B cell (primary cell): ENCODE results near the gene LDLRAD3. TPM values are rescaled to one million over a fixed set of nuclear protein-coding genes. Genes with fewer than 3 reads are reported as not detected.

ENCODE experiments used
- ATAC-seq: fragments of 200-7000 bp; cut with Tn5 transposase; one replicate; pipeline ENCODE4 v1.10.0; 2021; ENCODE audit warnings: low read depth, mild to moderate bottlenecking, moderate number of reproducible peaks, moderate library complexity
- CTCF ChIA-PET: fragments of 350-600 bp; sonication (Branson Sonifier 250); formaldehyde crosslinking; loops from one replicate; lab custom pipeline; 2021; ENCODE audit warnings: antibody characterized with exemption, inconsistent platforms; lab: Charles Lee
- POLR2A ChIA-PET: fragments of 350-600 bp; sonication (Branson Sonifier 250); formaldehyde crosslinking; loops from one replicate; lab custom pipeline; 2021; ENCODE audit warnings: antibody characterized with exemption; lab: Charles Lee
- DNase-seq: peaks from one replicate; pipeline ENCODE4 v3.0.0; 2013
- H2AFZ ChIP-seq: 2 replicates; pipeline ENCODE4 v1.6.1; 2012; ENCODE audit warnings: mild to moderate bottlenecking, low read depth, low read length; ENCODE audit not compliant: insufficient read depth, poor library complexity, severe bottlenecking
- H3K27ac ChIP-seq, 2 donors: 1 replicate in 1 of 2; 2 replicates in 1 of 2; pipeline ENCODE4 v1.5.1; 2012 to 2013; ENCODE audit warnings: low read length in 2 of 2, mild to moderate bottlenecking in 2 of 2, moderate library complexity in 1 of 2
- H3K27me3 ChIP-seq, 4 experiments: fragments of 200-600 bp in 1 of 4; sonication (generic) in 1 of 4; replicated peaks in 1 of 4; 1 replicate in 2 of 4; 2 replicates in 2 of 4; pipeline versions ENCODE4 v1.6.1 to v1.7.0; 2013 to 2016; ENCODE audit warnings: low read length in 3 of 4, mild to moderate bottlenecking in 2 of 4, mixed read lengths in 1 of 4, moderate library complexity in 1 of 4; ENCODE audit not compliant: insufficient read depth in 4 of 4, control insufficient read depth in 3 of 4; ENCODE audit errors: control extremely low read depth in 1 of 4
- H3K36me3 ChIP-seq, 2 experiments: replicated peaks in 1 of 2; 1 replicate in 1 of 2; 2 replicates in 1 of 2; pipeline versions ENCODE4 v1.6.1 to v1.7.1; 2013; ENCODE audit warnings: low read length in 1 of 2; ENCODE audit not compliant: insufficient read depth in 2 of 2, control insufficient read depth in 1 of 2; ENCODE audit errors: control extremely low read depth in 1 of 2, extremely low read depth in 1 of 2
- H3K4me1 ChIP-seq, 2 donors: fragments of 200-600 bp in 1 of 2; sonication (generic) in 1 of 2; 1 replicate in 1 of 2; 2 replicates in 1 of 2; pipeline versions ENCODE4 v1.5.1 to v1.6.1; 2013 to 2017; ENCODE audit warnings: low read length in 2 of 2; ENCODE audit not compliant: control insufficient read depth in 2 of 2, insufficient read depth in 2 of 2
- H3K4me2 ChIP-seq: replicated peaks from 2 replicates; pipeline ENCODE3; 2012; ENCODE audit warnings: mild to moderate bottlenecking, low read depth, low read length; ENCODE audit not compliant: poor library complexity, severe bottlenecking
- H3K4me3 ChIP-seq, 5 experiments: fragments of 200-600 bp in 1 of 5; sonication (generic) in 1 of 5; 1 replicate in 3 of 5; 2 replicates in 2 of 5; pipeline versions ENCODE4 v1.5.1 to v1.7.0; 2011 to 2016; ENCODE audit warnings: low read length in 4 of 5, mild to moderate bottlenecking in 4 of 5, low read depth in 2 of 5, control low read depth in 1 of 5, moderate library complexity in 1 of 5; ENCODE audit not compliant: insufficient read depth in 1 of 5; ENCODE audit errors: control extremely low read depth in 1 of 5, extremely low read depth in 1 of 5
- H3K79me2 ChIP-seq: fragments of 200-600 bp; sonication (generic); one replicate; pipeline ENCODE4 v1.6.0; 2016; ENCODE audit warnings: low read length; ENCODE audit not compliant: control insufficient read depth, insufficient read depth
- H3K9ac ChIP-seq: fragments of 200-600 bp; sonication (generic); 2 replicates; pipeline ENCODE4 v1.6.1; 2017; ENCODE audit warnings: mild to moderate bottlenecking, low read length, moderate library complexity
- H3K9me3 ChIP-seq, 3 donors: one replicate each; pipeline versions ENCODE4 v1.6.1 to v1.7.1; 2013; ENCODE audit warnings: low read length in 2 of 3; ENCODE audit not compliant: control insufficient read depth in 2 of 3, insufficient read depth in 1 of 3; ENCODE audit errors: control extremely low read depth in 1 of 3
- H4K20me1 ChIP-seq: 2 replicates; pipeline ENCODE4 v1.6.0; 2012; ENCODE audit warnings: mild to moderate bottlenecking, low read length; ENCODE audit not compliant: insufficient read depth, control insufficient read depth, poor library complexity, severe bottlenecking
- H3K27ac Mint-ChIP-seq: one replicate; pipeline ENCODE4 v1.8.0; 2021; ENCODE audit warnings: mixed read lengths
- H3K27me3 Mint-ChIP-seq: one replicate; pipeline ENCODE4 v1.8.0; 2021; ENCODE audit warnings: mixed read lengths
- H3K4me1 Mint-ChIP-seq: one replicate; pipeline ENCODE4 v1.8.0; 2021; ENCODE audit warnings: mixed read lengths
- H3K4me3 Mint-ChIP-seq: one replicate; pipeline ENCODE4 v1.8.0; 2021; ENCODE audit warnings: mixed read lengths
- H3K9me3 Mint-ChIP-seq: one replicate; pipeline ENCODE4 v1.8.0; 2022; ENCODE audit warnings: mixed read lengths; ENCODE audit not compliant: insufficient read depth
- EZH2 ChIP-seq: IDR thresholded peaks from 2 replicates; pipeline ENCODE4 v1.6.1; 2012; ENCODE audit warnings: borderline replicate concordance, low read depth, mild to moderate bottlenecking, moderate library complexity, low read length; ENCODE audit not compliant: insufficient read depth, poor library complexity, severe bottlenecking
- WGBS: methylation state at CpG from one replicate; pipeline ENCODE4 v1.1.5; 2013; ENCODE audit warnings: missing lambda C conversion rate; ENCODE audit not compliant: insufficient coverage; 5-methylcytosine and 5-hydroxymethylcytosine counted together
- intact Hi-C: fragments of 100-400 bp; cut with micrococcal nuclease; formaldehyde crosslinking; loops from one replicate; pipeline ENCODE4 v1.10.0; 2022
- polyA plus RNA-seq: library from polyadenylated mRNA; depleted of rRNA; stranded (reverse); fragments of >200 nt; gene quantifications from 2 replicates; pipeline ENCODE4 v1.2.3, GENCODE V29; 2012
- total RNA-seq, 2 donors: library from RNA; stranded (reverse); fragments of 120-200 nt in 1 of 2; gene quantifications; 1 replicate in 1 of 2; 2 replicates in 1 of 2; pipeline versions ENCODE4 v1.2.3 to v1.2.4, GENCODE V29; 2013 to 2022
- TF ChIP-seq, protein P1 (sequence below): fragments of 200-600 bp; IDR thresholded peaks from one replicate; pipeline ENCODE4 v1.8.0; 2022; ENCODE audit warnings: antibody characterized with exemption, mild to moderate bottlenecking

Gene LDLRAD3
- total and polyA plus RNA-seq, 2 donors (not counting 1 experiment from before 2014, with no cell fraction given), result 0.01 TPM; not detected in 1

DNA sequence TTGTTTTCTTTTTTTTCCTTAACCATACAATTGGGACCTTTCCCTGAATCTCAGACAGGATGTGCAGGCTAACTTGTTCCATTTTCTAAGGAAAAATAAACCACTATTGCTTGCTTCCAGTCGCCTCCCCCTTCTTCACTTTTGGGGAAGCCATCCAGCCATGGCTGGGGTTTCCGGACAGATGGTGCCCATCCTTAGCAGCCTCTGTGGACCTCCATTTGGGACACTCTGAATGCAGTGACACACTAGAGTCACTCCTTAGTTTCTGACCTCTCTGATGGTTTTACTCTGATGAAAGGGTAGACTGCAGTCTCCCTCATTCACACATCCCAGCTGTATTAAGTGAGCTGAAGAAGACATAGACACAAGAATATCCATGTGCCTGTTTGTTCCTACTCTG lies 198.1 kb downstream of the LDLRAD3 start:
- 92% methylated on average over 2 of the region's 2 CpGs for WGBS
- H3K4me3 Mint-ChIP-seq, result no peak overlapping the region
- Histone ChIP-seq H3K4me3 (no peak overlapping the region), H3K9ac (no peak overlapping the region), H3K27me3 (no peaks in the 10 kb centered on the region), H3K27ac (no peak overlapping the region), H3K4me2 (no peak overlapping the region), H2AFZ (no peak overlapping the region), H4K20me1 (no peaks in the 10 kb centered on the region), H3K36me3 (no peaks in the 10 kb centered on the region), H3K9me3 (no peaks in the 10 kb centered on the region), H3K4me1 (no peaks in the 10 kb centered on the region), H3K79me2 (no peaks in the 10 kb centered on the region)
- H3K9me3 Mint-ChIP-seq, result no peaks in the 10 kb centered on the region
- TF ChIP-seq EZH2, result no peak
- TF ChIP-seq, protein P1, sequence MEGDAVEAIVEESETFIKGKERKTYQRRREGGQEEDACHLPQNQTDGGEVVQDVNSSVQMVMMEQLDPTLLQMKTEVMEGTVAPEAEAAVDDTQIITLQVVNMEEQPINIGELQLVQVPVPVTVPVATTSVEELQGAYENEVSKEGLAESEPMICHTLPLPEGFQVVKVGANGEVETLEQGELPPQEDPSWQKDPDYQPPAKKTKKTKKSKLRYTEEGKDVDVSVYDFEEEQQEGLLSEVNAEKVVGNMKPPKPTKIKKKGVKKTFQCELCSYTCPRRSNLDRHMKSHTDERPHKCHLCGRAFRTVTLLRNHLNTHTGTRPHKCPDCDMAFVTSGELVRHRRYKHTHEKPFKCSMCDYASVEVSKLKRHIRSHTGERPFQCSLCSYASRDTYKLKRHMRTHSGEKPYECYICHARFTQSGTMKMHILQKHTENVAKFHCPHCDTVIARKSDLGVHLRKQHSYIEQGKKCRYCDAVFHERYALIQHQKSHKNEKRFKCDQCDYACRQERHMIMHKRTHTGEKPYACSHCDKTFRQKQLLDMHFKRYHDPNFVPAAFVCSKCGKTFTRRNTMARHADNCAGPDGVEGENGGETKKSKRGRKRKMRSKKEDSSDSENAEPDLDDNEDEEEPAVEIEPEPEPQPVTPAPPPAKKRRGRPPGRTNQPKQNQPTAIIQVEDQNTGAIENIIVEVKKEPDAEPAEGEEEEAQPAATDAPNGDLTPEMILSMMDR, result no peak
- intact Hi-C loops, result no loop called here
- ChIA-PET POLR2A (no interaction called here), CTCF (no interaction called here)
- H3K27ac Mint-ChIP-seq, result no peak overlapping the region
- no peaks in the 10 kb centered on the region for H3K4me1 Mint-ChIP-seq
- H3K27me3 Mint-ChIP-seq, result peaks cover 5% of the 10 kb centered on the region
- DNase-seq, result no peak
- ATAC-seq, result no peak

DNA sequence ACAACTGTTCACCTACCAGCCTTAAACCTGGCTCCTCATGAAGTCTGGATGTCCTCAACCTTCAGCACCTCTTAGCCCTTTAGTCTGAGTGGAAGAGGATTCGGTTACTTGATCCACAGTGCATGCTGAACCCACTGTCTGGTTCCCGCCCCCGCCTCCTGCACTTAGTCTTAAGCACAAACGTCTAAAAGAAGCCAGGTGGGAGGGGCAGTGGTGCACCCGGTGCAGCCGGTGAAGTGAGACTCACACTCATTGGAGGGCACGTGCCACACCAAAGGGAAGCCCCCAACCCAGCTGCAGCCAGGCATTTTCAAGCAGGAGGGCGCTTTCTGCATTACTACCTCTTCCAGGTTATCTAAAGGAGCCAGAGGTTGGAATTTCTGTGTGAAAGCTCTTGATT lies 198.6 kb downstream of the LDLRAD3 start:
- 71% methylated on average over 7 of the region's 8 CpGs for WGBS

More for the DNA sequence above, 198.6 kb downstream of the LDLRAD3 start:
- H4K20me1 ChIP-seq, result no peaks in the 10 kb centered on the region
- H2AFZ ChIP-seq, result no peak overlapping the region
- no peaks in the 10 kb centered on the region for H3K4me1 Mint-ChIP-seq
- H3K27ac ChIP-seq, result no peak overlapping the region
- H3K79me2 ChIP-seq, result no peaks in the 10 kb centered on the region
- H3K4me2 ChIP-seq, result no peak overlapping the region
- H3K27ac Mint-ChIP-seq, result no peak overlapping the region
- H3K27me3 Mint-ChIP-seq, result peaks cover 5% of the 10 kb centered on the region
- ChIA-PET CTCF (no interaction called here), POLR2A (no interaction called here)
- DNase-seq, result no peak
- H3K36me3 ChIP-seq, result no peaks in the 10 kb centered on the region
- no peak for TF ChIP-seq EZH2
- TF ChIP-seq, protein P1, result no peak
- no peaks in the 10 kb centered on the region for H3K27me3 ChIP-seq
- intact Hi-C loops, result no loop called here
- H3K4me3 Mint-ChIP-seq, result no peak overlapping the region
- H3K4me3 ChIP-seq, result no peak overlapping the region
- no peak overlapping the region for H3K9ac ChIP-seq
- no peaks in the 10 kb centered on the region for H3K4me1 ChIP-seq
- ATAC-seq, result no peak
- no peaks in the 10 kb centered on the region for H3K9me3 Mint-ChIP-seq
- H3K9me3 ChIP-seq, result no peaks in the 10 kb centered on the region
